MM.1S (cell line): ENCODE results near the gene MRTFA.
"Not testable (repeated sequence)": the region's sequence is repeated elsewhere in the genome, so short reads cannot be mapped to it uniquely, and the experiment has no call there.

Experiments used
- DNase-seq: peaks from one replicate; pipeline ENCODE4 v3.0.0-alpha.2; 2015
- H2AFZ ChIP-seq: fragments of 300-600 bp; sonication (generic); 2 replicates; pipeline ENCODE4 v1.6.0; 2016; ENCODE audit warnings: antibody characterized with exemption, low read length
- H3F3A ChIP-seq: fragments of 300-600 bp; sonication (generic); 2 replicates; pipeline ENCODE4 v1.6.1; 2016; ENCODE audit warnings: mild to moderate bottlenecking, antibody characterized with exemption, low read length, moderate library complexity, mixed read lengths; ENCODE audit not compliant: insufficient read depth
- H3K27ac ChIP-seq: fragments of 300-600 bp; sonication (generic); 2 replicates; pipeline ENCODE4 v1.5.1; 2016; ENCODE audit warnings: mild to moderate bottlenecking, low read length
- H3K27me3 ChIP-seq: fragments of 300-600 bp; sonication (generic); replicated peaks from 2 replicates; pipeline ENCODE4 v1.6.0; 2016; ENCODE audit warnings: low read length; ENCODE audit not compliant: insufficient read depth
- H3K36me3 ChIP-seq: fragments of 300-600 bp; sonication (generic); replicated peaks from 2 replicates; pipeline ENCODE4 v1.6.1; 2016; ENCODE audit warnings: mild to moderate bottlenecking, low read length, mixed read lengths; ENCODE audit not compliant: insufficient read depth
- H3K4me1 ChIP-seq: fragments of 300-600 bp; sonication (generic); 2 replicates; pipeline ENCODE4 v1.6.1; 2016; ENCODE audit warnings: low read length, mixed read lengths
- H3K4me2 ChIP-seq: fragments of 300-600 bp; sonication (generic); 2 replicates; pipeline ENCODE4 v1.6.0; 2016; ENCODE audit warnings: low read depth, low read length
- H3K4me3 ChIP-seq: fragments of 300-600 bp; sonication (generic); 2 replicates; pipeline ENCODE4 v1.5.1; 2016; ENCODE audit warnings: low read length, mixed read lengths
- H3K79me2 ChIP-seq: fragments of 300-600 bp; sonication (generic); 2 replicates; pipeline ENCODE4 v1.6.1; 2016; ENCODE audit warnings: mixed run types, low read length, mixed read lengths
- H3K9ac ChIP-seq: fragments of 300-600 bp; sonication (generic); 2 replicates; pipeline ENCODE4 v1.6.1; 2016; ENCODE audit warnings: low read length, mixed read lengths
- H3K9me2 ChIP-seq: fragments of 300-600 bp; sonication (generic); replicated peaks from 2 replicates; pipeline ENCODE4 v1.6.1; 2016; ENCODE audit warnings: mild to moderate bottlenecking, low read length, mixed read lengths; ENCODE audit not compliant: insufficient read depth
- H3K9me3 ChIP-seq: fragments of 300-600 bp; sonication (generic); replicated peaks from 2 replicates; pipeline ENCODE4 v1.6.1; 2016; ENCODE audit warnings: mild to moderate bottlenecking, low read length, mixed read lengths; ENCODE audit not compliant: insufficient read depth
- H4K20me1 ChIP-seq: fragments of 300-600 bp; sonication (generic); 2 replicates; pipeline ENCODE4 v1.6.1; 2016; ENCODE audit warnings: mild to moderate bottlenecking, low read length, moderate library complexity, mixed read lengths; ENCODE audit not compliant: insufficient read depth
- CTCF ChIP-seq: fragments of 300-600 bp; sonication (generic); IDR thresholded peaks from 2 replicates; pipeline ENCODE4 v1.5.1; 2016; ENCODE audit warnings: antibody characterized with exemption, low read length, mixed read lengths
- EZH2 ChIP-seq: fragments of 300-600 bp; sonication (generic); optimal IDR thresholded peaks from 2 replicates; pipeline ENCODE3; 2017; ENCODE audit warnings: low read depth, mild to moderate bottlenecking, antibody characterized with exemption, low read length, mixed read lengths
- EZH2phosphoT487 ChIP-seq: fragments of 300-600 bp; sonication (generic); IDR thresholded peaks from 2 replicates; pipeline ENCODE4 v1.6.1; 2018; ENCODE audit warnings: antibody characterized with exemption, low read length

Gene MRTFA

DNA sequence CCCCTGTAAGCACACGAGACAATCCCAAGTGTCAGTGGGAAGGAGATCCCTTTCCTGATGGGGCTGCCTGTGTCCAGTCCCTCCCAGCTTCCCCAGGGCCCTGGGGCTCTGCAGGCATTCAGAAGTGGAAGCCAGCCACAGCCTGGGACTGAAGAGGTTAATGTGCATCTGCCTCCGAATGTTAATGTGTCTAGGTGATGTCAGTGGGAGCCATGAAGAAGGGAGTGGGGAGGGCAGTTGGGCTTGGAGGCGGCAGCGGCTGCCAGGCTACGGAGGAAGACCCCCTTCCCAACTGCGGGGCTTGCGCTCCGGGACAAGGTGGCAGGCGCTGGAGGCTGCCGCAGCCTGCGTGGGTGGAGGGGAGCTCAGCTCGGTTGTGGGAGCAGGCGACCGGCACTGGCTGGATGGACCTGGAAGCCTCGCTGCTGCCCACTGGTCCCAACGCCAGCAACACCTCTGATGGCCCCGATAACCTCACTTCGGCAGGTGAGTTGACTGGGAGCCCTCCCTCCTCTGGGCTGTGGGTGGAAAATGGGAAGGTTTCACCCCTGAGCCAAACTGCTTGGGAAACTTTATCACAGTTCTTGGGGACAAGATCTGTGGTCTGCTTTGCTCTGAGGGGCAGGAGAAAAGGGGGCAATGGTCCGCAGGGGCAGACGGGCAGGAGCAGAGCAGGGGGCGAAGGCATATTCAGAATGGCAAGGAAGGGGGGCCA is 42.9 kb upstream of the MRTFA start, which contains the start of gene MCHR1:
Gene MCHR1 (plus strand): TSS at position 236 of the 715 bp plus-strand sequence. CDS start 169 bp downstream, at position 405.
- H3F3A ChIP-seq = no peaks in the 10 kb centered on the region
- no peaks in the 10 kb centered on the region for H3K4me1 ChIP-seq
- no peak within 1 kb of the TSS for H2AFZ ChIP-seq
- TF ChIP-seq EZH2 = no peak
- no peak for TF ChIP-seq EZH2phosphoT487
- no peak for TF ChIP-seq CTCF
- no peaks in the 10 kb centered on the region for H3K36me3 ChIP-seq
- H3K9ac ChIP-seq = no peak within 1 kb of the TSS
- H3K27ac ChIP-seq = no peak within 1 kb of the TSS
- H3K4me2 ChIP-seq = no peak within 1 kb of the TSS
- no peak within 1 kb of the TSS for H3K4me3 ChIP-seq
- no peaks in the 10 kb centered on the region for H4K20me1 ChIP-seq
- no peaks in the 10 kb centered on the region for H3K9me2 ChIP-seq
- no peak for DNase-seq
- peaks cover 10% of the 10 kb centered on the region for H3K27me3 ChIP-seq
- H3K79me2 ChIP-seq = no peaks in the 10 kb centered on the region
- H3K9me3 ChIP-seq = no peaks in the 10 kb centered on the region

DNA sequence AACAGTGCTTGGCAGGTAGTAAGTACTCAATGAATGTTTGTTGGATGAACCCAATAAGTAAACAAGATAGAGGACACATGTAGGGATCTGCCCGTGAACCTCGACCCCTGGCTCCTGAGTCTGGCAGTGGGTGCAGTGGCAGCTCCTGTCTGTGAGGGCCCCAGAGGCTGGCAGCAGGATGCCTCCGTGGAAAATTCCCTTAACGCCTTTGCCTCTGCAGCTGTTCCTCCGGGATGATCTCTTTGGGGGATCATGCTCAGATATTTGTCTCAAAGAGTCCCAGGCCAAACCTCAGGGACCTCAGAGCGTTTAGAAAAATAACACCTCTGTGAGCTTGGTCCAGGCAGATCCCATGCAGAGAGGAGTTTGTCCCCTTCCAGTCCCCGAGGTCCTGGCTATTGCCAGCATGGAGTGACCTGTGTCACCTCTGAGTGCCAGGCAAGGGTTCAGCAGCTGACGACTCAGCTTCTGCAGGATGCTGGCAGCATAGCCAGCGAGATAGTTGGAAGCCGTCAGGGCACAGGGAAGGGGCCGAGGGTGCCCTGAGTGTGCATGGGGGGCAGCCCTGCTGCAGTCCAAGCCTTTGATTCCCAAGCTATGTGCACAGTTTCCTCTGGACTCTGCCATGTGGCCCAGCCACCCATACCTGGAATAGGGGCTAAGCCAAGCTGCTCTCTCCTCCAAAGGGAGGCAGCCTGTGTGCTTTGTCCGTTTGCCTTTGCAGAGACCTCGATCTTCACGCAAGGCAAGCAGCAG is 42.2 kb upstream of the MRTFA start:
- H2AFZ ChIP-seq = no peak overlapping the region
- no peak overlapping the region for H3K27ac ChIP-seq
- no peaks in the 10 kb centered on the region for H3K4me1 ChIP-seq
- H3K36me3 ChIP-seq = no peaks in the 10 kb centered on the region
- H3K4me3 ChIP-seq = no peak overlapping the region
- H3K79me2 ChIP-seq = no peaks in the 10 kb centered on the region
- H3K9me2 ChIP-seq = no peaks in the 10 kb centered on the region
- no peak overlapping the region for H3K4me2 ChIP-seq
- DNase-seq = no peak
- H3K27me3 ChIP-seq = peaks cover 10% of the 10 kb centered on the region
- H3K9me3 ChIP-seq = no peaks in the 10 kb centered on the region
- H4K20me1 ChIP-seq = no peaks in the 10 kb centered on the region
- TF ChIP-seq EZH2phosphoT487 (no peak), CTCF (no peak), EZH2 (no peak)
- H3K9ac ChIP-seq = no peak overlapping the region
- no peaks in the 10 kb centered on the region for H3F3A ChIP-seq

- Histone ChIP-seq H3K27me3 (peaks cover 10% of the 10 kb centered on the region), H3F3A (no peaks in the 10 kb centered on the region), H3K4me1 (no peaks in the 10 kb centered on the region), H3K9me2 (no peaks in the 10 kb centered on the region), H3K79me2 (no peaks in the 10 kb centered on the region), H3K4me3 (no peak overlapping the region), H3K36me3 (no peaks in the 10 kb centered on the region), H4K20me1 (no peaks in the 10 kb centered on the region), H3K9me3 (no peaks in the 10 kb centered on the region), H3K4me2 (no peak overlapping the region), H3K27ac (no peak overlapping the region), H3K9ac (no peak overlapping the region), H2AFZ (no peak overlapping the region)
- TF ChIP-seq CTCF (no peak), EZH2phosphoT487 (no peak), EZH2 (no peak)
- no peak for DNase-seq
Observed at GRCh38 chr22:40676644-40677043, 40.1 kb upstream of the MRTFA start.

DNA sequence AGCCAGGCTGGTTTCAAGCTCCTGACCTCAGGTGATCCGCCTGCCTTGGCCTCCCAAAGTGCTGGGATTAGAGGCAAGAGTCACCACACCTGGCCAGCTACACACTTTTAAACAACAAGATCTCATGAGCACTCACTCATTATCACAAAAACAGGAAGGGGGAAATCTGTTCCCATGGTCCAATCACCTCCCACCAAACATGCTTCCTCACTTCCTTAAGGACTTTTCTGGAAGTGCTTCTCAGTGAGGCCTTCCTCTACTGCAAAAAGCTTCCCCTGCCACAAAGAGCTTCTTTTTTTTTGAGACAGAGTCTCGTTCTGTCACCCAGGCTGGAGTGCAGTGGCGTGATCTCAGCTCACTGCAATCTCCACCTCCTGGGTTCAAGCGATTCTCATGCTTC is 39.6 kb upstream of the MRTFA start:
- not testable (repeated sequence) for H3K27ac ChIP-seq, H3K36me3 ChIP-seq, H4K20me1 ChIP-seq, H3K9ac ChIP-seq, H3K9me3 ChIP-seq, H3K9me2 ChIP-seq, H3K4me2 ChIP-seq, H3K27me3 ChIP-seq, H2AFZ ChIP-seq, H3K79me2 ChIP-seq, H3F3A ChIP-seq, DNase-seq, H3K4me1 ChIP-seq, H3K4me3 ChIP-seq
